ENCODE results near the gene VWA2.

GRCh38 chr10:114289096-114289436 is 50.0 kb downstream of the VWA2 start:
- TF ChIP-seq EGR1 (IDR thresholded peaks at IDR 0.05; ENCODE audit: low read depth): no peak
- no peak for TF ChIP-seq CTCF (IDR thresholded peaks at IDR 0.05 in 2 of 3, conservative IDR thresholded peaks at IDR 0.05 in 1 of 3; ENCODE audit: borderline replicate concordance in 1 of 3, insufficient read depth in 1 of 3, low read depth in 2 of 3, low read length in 2 of 3)
- no peak for TF ChIP-seq EZH2 (IDR thresholded peaks at IDR 0.05)
- TF ChIP-seq POLR2A (IDR thresholded peaks at IDR 0.05; ENCODE audit: borderline replicate concordance, extremely low read depth, insufficient read depth, insufficient read length): no peak
- TF ChIP-seq, protein P1, sequence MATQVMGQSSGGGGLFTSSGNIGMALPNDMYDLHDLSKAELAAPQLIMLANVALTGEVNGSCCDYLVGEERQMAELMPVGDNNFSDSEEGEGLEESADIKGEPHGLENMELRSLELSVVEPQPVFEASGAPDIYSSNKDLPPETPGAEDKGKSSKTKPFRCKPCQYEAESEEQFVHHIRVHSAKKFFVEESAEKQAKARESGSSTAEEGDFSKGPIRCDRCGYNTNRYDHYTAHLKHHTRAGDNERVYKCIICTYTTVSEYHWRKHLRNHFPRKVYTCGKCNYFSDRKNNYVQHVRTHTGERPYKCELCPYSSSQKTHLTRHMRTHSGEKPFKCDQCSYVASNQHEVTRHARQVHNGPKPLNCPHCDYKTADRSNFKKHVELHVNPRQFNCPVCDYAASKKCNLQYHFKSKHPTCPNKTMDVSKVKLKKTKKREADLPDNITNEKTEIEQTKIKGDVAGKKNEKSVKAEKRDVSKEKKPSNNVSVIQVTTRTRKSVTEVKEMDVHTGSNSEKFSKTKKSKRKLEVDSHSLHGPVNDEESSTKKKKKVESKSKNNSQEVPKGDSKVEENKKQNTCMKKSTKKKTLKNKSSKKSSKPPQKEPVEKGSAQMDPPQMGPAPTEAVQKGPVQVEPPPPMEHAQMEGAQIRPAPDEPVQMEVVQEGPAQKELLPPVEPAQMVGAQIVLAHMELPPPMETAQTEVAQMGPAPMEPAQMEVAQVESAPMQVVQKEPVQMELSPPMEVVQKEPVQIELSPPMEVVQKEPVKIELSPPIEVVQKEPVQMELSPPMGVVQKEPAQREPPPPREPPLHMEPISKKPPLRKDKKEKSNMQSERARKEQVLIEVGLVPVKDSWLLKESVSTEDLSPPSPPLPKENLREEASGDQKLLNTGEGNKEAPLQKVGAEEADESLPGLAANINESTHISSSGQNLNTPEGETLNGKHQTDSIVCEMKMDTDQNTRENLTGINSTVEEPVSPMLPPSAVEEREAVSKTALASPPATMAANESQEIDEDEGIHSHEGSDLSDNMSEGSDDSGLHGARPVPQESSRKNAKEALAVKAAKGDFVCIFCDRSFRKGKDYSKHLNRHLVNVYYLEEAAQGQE (IDR thresholded peaks at IDR 0.05; ENCODE audit: low read depth): no peak
- no peak for TF ChIP-seq RAD21 (IDR thresholded peaks at IDR 0.05; ENCODE audit: low read depth)
- TF ChIP-seq ZNF274 (IDR thresholded peaks at IDR 0.05; ENCODE audit: low read depth, low read length): no peak
- no peak for TF ChIP-seq EZH2phosphoT487 (IDR thresholded peaks at IDR 0.05; ENCODE audit: borderline replicate concordance)
- TF ChIP-seq ATF3 (IDR thresholded peaks at IDR 0.05): no peak
- no peak for TF ChIP-seq ELF1 (IDR thresholded peaks at IDR 0.05; ENCODE audit: borderline replicate concordance, low read depth)
- TF ChIP-seq MAX (IDR thresholded peaks at IDR 0.05): no peak
- no peak for TF ChIP-seq TCF7L2 (IDR thresholded peaks at IDR 0.05; ENCODE audit: borderline replicate concordance, extremely low read depth, insufficient read depth, insufficient read length)
- no peak for TF ChIP-seq POLR2AphosphoS5 (IDR thresholded peaks at IDR 0.05; ENCODE audit: low read depth, low read length)
- TF ChIP-seq SP1 (IDR thresholded peaks at IDR 0.05; ENCODE audit: low read depth): no peak

Data from HCT116 (cell line).